Epithelial cell of esophagus (primary cell): ENCODE measurements around the gene CLCN6.

Experiments
- DNase-seq: peaks from one replicate; pipeline ENCODE4 v3.0.0; 2010; ENCODE audit warnings: low read depth
- H3K4me3 ChIP-seq: 2 replicates; pipeline ENCODE4 v1.5.1; 2011; ENCODE audit warnings: mild to moderate bottlenecking, low read length, control low read depth
- TF ChIP-seq, protein P1 (sequence below): IDR thresholded peaks from 2 replicates; pipeline ENCODE4 v1.5.1; 2011; ENCODE audit warnings: low read depth, mild to moderate bottlenecking, low read length, control low read depth, inconsistent platforms; ENCODE audit not compliant: insufficient read depth; ENCODE audit errors: missing control alignments

CLCN6 gene, protein sequence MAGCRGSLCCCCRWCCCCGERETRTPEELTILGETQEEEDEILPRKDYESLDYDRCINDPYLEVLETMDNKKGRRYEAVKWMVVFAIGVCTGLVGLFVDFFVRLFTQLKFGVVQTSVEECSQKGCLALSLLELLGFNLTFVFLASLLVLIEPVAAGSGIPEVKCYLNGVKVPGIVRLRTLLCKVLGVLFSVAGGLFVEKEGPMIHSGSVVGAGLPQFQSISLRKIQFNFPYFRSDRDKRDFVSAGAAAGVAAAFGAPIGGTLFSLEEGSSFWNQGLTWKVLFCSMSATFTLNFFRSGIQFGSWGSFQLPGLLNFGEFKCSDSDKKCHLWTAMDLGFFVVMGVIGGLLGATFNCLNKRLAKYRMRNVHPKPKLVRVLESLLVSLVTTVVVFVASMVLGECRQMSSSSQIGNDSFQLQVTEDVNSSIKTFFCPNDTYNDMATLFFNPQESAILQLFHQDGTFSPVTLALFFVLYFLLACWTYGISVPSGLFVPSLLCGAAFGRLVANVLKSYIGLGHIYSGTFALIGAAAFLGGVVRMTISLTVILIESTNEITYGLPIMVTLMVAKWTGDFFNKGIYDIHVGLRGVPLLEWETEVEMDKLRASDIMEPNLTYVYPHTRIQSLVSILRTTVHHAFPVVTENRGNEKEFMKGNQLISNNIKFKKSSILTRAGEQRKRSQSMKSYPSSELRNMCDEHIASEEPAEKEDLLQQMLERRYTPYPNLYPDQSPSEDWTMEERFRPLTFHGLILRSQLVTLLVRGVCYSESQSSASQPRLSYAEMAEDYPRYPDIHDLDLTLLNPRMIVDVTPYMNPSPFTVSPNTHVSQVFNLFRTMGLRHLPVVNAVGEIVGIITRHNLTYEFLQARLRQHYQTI

DNA sequence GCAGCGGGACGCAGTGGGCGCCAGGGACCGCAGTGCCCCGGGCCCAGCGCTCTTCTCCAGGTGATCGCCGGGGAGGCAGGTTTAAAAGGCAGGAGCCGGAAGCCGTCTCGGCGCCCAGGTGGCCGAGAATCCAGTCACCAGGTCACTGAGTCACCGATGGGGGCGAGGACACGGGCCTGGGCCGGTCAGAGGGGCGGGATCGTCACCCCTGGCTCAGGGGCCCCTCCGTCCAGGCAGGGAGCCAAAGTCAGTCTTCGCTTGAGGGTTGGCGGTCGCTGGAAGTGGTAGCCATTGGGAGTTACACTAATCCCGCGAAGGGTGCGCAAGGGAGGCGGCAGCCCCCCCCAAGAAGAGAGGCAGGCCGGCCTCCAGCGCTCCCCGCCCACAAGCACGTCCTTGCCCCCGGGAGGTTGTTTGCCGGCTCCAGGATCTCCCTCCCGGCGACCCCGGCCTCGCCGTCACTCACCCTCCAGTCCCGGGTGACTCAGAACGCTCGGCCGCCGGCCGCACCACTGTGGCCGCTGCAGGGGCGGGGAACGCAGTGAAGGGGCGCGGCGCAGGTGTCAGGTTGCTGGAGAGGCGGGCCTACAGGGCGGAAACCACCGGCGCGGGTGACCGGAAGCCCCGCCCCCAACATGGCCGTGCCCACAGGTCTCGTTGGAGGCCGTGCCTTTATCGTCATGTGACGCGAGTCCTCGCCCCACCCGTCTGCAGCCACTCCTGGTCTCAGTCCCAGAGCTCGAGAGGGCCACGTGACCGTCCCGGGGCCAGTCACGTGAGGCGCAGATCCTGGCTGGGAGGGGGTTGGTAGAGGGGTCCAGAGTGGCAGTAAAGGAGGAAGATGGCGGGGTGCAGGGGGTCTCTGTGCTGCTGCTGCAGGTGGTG, at the start of gene CLCN6, which contains the start of gene MTHFR:
Gene CLCN6, plus strand, starts transcription at position 770 of the 885 bp plus-strand sequence. Its CDS starts 72 bp downstream, at position 842.
Gene MTHFR, minus strand, starts transcription at position 543 of the 885 bp plus-strand sequence. CDS start 2,848 bp downstream, outside the sequence.
- DNase-seq, result peak; percentile 100
- H3K4me3 ChIP-seq, result peak within 1 kb of the TSS; percentile 74
- TF ChIP-seq, protein P1, sequence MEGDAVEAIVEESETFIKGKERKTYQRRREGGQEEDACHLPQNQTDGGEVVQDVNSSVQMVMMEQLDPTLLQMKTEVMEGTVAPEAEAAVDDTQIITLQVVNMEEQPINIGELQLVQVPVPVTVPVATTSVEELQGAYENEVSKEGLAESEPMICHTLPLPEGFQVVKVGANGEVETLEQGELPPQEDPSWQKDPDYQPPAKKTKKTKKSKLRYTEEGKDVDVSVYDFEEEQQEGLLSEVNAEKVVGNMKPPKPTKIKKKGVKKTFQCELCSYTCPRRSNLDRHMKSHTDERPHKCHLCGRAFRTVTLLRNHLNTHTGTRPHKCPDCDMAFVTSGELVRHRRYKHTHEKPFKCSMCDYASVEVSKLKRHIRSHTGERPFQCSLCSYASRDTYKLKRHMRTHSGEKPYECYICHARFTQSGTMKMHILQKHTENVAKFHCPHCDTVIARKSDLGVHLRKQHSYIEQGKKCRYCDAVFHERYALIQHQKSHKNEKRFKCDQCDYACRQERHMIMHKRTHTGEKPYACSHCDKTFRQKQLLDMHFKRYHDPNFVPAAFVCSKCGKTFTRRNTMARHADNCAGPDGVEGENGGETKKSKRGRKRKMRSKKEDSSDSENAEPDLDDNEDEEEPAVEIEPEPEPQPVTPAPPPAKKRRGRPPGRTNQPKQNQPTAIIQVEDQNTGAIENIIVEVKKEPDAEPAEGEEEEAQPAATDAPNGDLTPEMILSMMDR, result no peak

DNA sequence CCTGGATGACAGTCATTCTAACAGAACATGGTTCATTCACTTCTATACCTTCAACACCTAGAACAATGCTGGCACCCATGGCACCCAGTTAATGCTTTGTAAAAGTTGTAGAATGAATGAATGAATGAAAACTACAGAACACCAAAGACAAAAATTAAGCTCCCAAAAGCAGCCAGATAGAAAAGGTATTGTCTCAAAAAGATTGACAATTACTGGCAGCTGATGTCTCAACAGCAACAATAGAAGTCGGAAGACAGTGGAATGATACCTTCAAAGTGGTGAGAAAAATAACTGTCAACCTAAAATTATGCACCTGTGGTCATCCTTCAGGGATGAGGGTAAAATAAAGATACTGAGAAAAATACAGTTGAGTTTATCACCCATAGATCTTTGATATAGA, 48.9 kb upstream of the CLCN6 start:
- H3K4me3 ChIP-seq, result no peak overlapping the region
- DNase-seq, result no peak
- TF ChIP-seq, protein P1, result no peak

DNA sequence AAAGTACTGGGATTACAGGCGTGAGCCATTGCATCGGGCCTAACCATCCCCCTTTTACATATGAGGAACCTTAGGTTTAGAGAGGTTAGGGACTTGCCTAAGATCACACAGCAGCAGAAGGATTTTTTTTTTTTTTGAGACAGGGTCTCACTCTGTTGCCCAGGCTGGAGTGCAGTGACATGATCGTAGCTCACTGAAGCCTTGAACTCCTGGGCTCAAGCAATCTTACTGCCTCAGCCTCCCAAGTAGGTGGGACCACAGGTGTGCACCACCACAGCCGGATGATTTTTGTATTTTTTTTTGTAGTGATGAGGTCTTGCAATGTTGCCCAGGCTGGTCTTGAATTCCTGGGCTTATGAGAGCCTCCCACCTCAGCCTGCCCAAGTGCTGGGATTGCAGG, 46.2 kb upstream of the CLCN6 start:
- TF ChIP-seq, protein P1, result no peak
- H3K4me3 ChIP-seq, result no peak overlapping the region
- no peak for DNase-seq

DNA sequence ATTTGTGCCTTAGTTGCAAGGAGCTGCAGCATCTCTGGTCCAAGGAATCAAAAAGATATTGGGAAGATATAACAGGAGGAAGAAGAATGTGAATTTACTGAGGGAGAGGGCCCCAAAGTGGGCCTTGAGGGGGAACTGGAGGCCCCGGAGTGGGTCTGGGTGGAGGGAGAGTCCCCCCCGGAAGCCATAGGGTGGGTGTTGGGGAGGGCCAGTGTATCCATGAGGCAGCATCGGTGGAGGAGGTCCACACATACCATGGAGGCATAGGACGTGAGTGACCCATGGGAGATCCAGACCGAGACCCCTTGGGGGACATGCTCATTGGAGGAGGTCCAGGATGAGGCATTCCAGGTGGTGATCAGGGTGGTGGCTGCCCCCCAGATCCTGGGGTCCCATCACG, 44.7 kb upstream of the CLCN6 start:
- no peak overlapping the region for H3K4me3 ChIP-seq
- no peak for DNase-seq
- TF ChIP-seq, protein P1, result no peak

DNA sequence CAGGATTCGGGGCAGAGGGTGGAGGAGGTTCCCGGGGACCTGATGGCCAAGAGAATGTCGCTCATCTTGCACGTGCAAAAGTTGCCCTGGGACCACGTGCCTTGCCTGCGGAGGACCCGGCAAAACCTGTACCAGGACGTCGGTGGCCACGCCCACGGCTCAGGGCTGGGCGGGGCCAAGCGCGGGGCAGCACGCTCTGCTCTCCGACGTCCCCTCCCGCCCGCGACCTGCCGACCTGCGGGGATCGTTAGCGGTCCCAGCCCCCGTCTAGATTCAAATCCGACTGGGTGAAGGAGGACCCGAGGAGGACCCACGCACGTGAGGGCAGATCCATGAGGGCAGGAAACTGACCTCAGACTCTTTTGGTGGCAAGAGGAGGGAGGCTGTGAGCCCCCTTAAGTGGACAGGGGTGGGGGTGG, 44.0 kb upstream of the CLCN6 start, which contains the start of gene C1orf167:
Gene C1orf167, plus strand, starts transcription at position 206 of the 419 bp plus-strand sequence. CDS start 2,208 bp downstream, outside the sequence.
- TF ChIP-seq, protein P1, result no peak
- DNase-seq, result peak; percentile 32
- H3K4me3 ChIP-seq, result no peak within 1 kb of the TSS

DNA sequence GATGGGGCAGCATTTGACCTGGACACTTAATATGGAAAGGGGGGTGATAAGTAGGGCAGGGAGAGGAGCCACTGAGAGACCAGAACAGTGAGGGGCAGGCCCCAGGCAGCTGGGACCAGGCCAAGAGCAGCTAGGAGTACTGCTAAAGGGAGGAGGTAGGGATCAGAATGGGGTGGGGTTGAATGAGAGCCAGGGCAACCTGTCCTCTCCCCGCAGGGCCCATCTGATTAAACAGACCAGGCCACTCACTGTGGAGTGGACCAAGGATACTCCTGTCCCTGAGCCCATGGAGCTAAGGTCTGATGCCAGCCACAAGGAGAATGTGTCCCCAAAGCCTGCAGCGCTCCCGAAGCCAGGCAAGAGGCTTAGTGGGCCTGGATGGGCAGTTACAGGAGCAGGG, 41.9 kb upstream of the CLCN6 start:
- no peak for DNase-seq
- no peak overlapping the region for H3K4me3 ChIP-seq
- TF ChIP-seq, protein P1, result no peak
